SKM-1 treated with dmso at 0.1 percent for 144 hours (cell line): ENCODE measurements around the gene ORAI2.
A peak's percentile ranks its signal among the peaks of the same experiment; 100 is the strongest.
"Not testable (repeated sequence)": the region's sequence is repeated elsewhere in the genome, so short reads cannot be mapped to it uniquely, and the experiment has no call there.

Source experiments
- DNase-seq: peaks from one replicate; lab custom pipeline; 2025; ENCODE audit not compliant: unreplicated experiment; lab: John Stamatoyannopoulos, UW

The ORAI2 gene

GRCh38 chr7:102433219-102434038 lies at the start of gene ORAI2:
TSS of gene ORAI2 (plus strand) at chr7:102433575. CDS start at chr7:102438957, 5,382 bp downstream.
- DNase-seq, result peak; percentile 41

GRCh38 chr7:102387064-102387463 lies 46.3 kb upstream of the ORAI2 start:
- DNase-seq, result no peak

DNA sequence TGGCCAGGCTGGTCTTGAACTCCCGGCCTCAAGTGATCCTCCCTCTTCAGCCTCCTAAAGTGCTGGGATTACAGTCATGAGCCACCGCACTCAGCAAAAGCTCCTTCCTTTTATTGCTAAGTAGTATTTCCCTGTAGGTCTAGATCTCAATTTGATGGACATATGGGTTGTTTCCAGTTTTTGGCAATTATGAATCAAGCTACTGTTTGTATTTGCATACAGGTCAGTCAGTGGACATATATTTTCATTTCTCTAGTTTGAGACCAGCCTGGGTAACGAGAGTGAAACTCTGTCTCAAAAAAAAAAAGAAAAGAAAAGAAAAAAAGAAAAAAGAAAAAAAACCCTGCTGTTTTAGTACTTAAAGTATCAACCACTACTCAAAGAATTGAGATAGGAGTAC lies 43.6 kb upstream of the ORAI2 start:
- DNase-seq, result no peak

GRCh38 chr7:102390697-102391484 lies 42.5 kb upstream of the ORAI2 start:
- peak; percentile 72 for DNase-seq

- no peak for DNase-seq
These were observed 41.0 kb upstream of the ORAI2 start for GRCh38 chr7:102392330-102392729.

GRCh38 chr7:102393467-102393866 lies 39.9 kb upstream of the ORAI2 start:
- DNase-seq, result no peak

GRCh38 chr7:102395592-102395872 lies 37.8 kb upstream of the ORAI2 start:
- DNase-seq, result no peak

DNA sequence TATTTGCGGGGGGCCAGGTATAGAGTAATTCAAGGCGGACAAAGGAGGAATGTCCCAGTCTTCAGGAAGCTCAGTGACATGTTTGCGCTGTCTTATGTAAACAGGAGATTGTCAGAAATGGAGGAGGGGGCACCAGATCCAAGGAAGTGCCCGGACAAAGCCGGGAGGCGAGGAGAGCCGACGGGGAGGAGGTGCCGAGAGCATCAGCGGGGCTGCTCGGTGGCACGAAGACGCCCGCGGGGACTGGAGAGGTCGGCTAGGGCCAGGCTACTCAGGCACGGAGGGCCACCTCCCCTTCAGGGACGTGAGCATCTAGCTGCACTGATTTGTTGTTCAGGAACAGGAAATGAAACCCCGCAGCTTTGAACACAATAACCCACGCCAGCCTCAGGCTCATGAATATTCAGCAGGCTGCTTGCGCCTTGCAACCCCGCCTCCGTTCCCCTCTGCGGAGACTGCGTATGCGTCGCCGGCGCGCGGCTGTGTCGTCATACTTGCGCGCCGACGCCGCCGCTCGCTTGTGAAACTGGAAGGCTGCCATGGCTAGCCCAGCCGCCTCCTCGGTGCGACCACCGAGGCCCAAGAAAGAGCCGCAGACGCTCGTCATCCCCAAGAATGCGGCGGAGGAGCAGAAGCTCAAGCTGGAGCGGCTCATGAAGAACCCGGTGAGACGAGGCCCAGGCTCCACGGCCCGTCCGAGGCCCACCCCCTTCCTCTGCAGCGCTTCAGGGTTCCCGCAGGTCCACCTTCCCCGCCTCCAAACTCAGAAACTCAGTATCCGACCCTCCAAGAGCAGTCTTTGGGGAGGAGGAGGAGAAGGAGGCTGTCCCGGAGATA lies 37.3 kb upstream of the ORAI2 start, which contains the start of gene PRKRIP1:
Gene PRKRIP1, plus strand, starts transcription at position 491 of the 837 bp plus-strand sequence. Its CDS starts 49 bp downstream, at position 540.
- DNase-seq, result peak; percentile 81

GRCh38 chr7:102396710-102397019 lies 36.7 kb upstream of the ORAI2 start:
- DNase-seq, result no peak

DNA sequence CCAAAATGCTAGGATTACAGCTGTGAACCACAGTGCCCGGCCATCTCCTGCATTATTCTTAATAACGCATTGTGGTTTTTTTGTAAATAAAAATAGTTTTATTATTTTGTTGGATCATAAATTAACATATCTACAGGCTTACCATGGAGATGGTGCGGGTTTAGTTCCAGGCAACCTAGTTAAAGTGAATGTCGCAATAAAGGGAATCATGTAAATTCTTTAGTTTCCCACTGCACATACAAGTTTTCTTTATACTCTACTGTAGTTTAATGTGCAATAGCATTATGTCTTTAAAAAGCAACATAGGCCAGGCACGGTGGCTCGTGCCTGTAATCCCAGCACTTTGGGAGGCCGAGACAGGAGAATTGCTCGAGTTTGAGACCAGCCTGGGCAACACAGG lies 34.8 kb upstream of the ORAI2 start:
- DNase-seq, result no peak

GRCh38 chr7:102400360-102400759 lies 33.0 kb upstream of the ORAI2 start:
- no peak for DNase-seq

DNA sequence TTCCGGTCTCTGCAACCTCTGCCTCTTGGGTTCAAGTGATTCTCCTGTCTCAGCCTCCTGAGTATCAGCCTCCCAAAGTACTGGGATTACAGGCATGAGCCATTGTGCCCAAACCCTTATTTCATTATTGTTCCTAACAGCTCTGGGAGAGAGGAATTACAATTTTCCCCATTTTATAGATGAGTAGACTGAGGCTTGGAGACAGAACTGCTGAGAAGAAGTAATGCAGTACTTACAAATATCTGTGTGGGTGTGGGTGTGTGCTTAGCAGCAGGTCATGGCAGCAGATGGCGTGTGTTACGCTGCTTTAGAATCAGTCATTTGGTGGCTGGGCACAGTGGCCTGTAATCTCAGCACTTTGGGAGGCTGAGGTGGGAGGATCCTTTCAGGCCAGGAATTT lies 29.8 kb upstream of the ORAI2 start:
- no peak for DNase-seq

GRCh38 chr7:102404005-102404861 lies 29.1 kb upstream of the ORAI2 start:
- peak; percentile 93 for DNase-seq

- DNase-seq, result not testable (repeated sequence)
These were observed 28.6 kb upstream of the ORAI2 start for GRCh38 chr7:102404862-102405188.

- no peak for DNase-seq
These were observed 25.5 kb upstream of the ORAI2 start for GRCh38 chr7:102407910-102408309.

DNA sequence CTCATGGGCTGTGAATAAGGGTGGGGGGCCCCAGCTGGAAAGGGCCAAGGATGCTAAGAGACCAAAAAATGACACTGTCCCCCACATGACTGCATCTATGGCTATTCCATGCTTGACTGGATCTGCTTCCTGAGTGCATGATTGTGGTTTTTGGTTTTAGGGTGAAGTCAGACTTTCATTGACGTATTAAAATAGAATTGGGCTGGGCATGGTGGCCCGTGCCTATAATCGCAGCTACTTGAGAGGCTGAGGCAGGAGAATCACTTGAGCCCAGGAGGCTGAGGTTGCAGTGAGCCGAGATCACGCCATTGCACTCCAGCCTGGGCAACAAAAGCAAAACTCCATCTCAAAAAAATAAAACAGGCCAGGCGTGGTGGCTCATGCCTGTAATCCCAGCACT lies 24.8 kb upstream of the ORAI2 start:
- DNase-seq, result not testable (repeated sequence)

DNA sequence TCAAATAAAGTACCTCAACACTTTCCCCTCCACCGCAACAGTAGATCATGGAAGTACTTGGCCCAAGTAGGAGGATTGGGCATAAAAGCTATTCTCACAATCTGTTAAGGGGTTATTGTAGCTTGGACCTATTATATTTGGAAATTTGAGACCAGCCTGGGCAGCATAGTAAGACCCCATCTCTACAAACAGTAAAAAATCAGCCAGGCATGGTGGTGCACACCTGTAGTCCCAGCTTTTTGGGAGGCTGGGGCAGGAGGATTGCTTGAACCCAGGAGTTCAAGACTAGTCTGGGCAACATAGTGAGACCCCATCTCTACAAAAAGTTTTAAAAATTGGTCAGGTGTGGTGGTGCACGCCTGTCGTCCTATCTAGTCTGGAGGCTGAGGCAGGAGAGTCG lies 24.0 kb upstream of the ORAI2 start:
- DNase-seq, result no peak

DNA sequence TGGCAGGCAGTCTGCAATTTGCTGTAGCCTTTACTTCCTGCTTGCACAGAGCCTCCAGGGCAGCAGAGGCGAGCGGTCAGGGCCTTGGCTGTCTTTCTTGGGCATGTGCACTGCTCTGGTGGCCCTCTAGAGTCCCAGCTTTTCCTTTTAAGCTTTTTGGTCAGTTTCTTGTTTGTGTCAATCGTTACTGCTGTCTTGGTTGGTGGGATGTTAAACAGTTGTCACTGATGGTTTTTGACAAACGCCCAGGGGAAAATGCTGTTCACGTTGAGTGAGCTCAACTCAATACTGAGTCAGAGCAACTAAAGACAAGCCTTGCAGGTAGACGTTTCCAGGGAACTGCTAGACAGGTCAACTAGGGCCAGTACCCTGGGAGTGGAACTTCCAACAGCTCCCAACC lies 23.3 kb upstream of the ORAI2 start:
- DNase-seq, result no peak

DNA sequence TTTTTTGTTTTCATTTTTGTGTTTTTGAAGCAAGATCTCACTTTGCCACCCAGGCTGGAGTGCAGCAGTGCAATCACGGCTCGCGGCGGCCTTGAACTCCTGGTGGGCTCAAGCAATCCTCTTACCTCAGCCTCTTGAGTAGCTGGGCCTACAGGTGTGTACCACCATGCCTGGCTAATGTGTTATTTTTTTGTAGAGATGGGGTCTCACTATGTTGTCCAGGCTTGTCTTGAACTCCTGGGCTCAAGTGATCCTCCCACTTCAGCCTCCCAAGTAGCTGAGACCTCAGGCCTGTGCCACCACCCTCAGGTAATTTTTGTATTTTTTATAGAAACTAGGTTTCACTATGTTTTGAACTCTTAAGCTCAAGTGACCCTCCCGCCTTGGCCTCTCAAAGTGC lies 22.5 kb upstream of the ORAI2 start:
- no peak for DNase-seq

DNA sequence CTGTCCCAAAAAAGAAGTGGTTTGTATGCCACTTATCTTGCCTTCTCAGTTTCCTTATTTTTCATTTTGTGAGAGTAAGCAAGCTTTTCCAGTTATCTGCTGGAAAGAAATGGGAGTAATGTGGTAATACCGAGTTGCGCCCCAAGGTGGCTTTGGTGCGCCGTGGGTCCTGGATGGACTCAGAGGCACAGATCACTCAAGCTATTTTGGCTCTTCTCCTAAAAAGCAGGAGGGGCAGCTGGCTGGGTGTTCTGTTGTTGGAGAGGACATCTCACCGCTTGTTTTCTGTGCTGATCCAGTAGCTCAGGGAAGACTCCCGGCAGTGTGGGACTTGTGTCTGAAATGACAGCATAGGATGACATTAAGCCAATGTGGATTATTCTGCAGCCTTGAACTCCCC lies 20.8 kb upstream of the ORAI2 start:
- no peak for DNase-seq

- no peak for DNase-seq
These were observed 20.3 kb upstream of the ORAI2 start for GRCh38 chr7:102413091-102413490.
